ENCODE results near the gene LRP1B. TPM values are rescaled to one million over a fixed set of nuclear protein-coding genes. Genes with fewer than 3 reads are reported as not detected.
"Not testable (repeated sequence)": the region's sequence is repeated elsewhere in the genome, so short reads cannot be mapped to it uniquely, and the experiment has no call there.

The LRP1B gene
- total RNA-seq, 4 donors from 2014 or later, result 1.2 to 3.3 (median 2.6) TPM

DNA sequence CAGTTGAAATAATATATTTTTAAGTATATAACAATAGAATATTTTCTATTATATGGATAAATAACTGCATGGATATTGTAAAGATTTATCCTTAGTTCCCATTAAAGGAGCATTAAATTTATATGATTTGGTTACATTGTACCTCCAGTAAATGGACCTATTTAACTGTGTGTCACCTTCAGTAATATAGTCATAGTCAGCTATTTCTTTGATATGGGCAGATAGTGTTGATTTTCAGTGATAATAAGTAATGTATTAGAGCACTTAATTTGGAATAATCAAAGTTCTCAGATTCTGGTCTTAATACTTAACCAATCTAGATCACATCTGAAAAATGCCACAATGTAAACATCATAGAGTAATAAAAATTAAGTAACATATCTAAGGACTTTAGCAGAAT is 1823.3 kb downstream of the LRP1B start:
- Histone ChIP-seq H3K4me3 (no peak overlapping the region), H3K27me3 (no peaks in the 10 kb centered on the region), H3K27ac (no peak overlapping the region), H3K9me3 (no peaks in the 10 kb centered on the region), H3K36me3 (no peaks in the 10 kb centered on the region), H3K4me1 (no peaks in the 10 kb centered on the region)
- TF ChIP-seq, protein P1, sequence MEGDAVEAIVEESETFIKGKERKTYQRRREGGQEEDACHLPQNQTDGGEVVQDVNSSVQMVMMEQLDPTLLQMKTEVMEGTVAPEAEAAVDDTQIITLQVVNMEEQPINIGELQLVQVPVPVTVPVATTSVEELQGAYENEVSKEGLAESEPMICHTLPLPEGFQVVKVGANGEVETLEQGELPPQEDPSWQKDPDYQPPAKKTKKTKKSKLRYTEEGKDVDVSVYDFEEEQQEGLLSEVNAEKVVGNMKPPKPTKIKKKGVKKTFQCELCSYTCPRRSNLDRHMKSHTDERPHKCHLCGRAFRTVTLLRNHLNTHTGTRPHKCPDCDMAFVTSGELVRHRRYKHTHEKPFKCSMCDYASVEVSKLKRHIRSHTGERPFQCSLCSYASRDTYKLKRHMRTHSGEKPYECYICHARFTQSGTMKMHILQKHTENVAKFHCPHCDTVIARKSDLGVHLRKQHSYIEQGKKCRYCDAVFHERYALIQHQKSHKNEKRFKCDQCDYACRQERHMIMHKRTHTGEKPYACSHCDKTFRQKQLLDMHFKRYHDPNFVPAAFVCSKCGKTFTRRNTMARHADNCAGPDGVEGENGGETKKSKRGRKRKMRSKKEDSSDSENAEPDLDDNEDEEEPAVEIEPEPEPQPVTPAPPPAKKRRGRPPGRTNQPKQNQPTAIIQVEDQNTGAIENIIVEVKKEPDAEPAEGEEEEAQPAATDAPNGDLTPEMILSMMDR (IDR thresholded peaks at IDR 0.05), result no peak
- no peak for TF ChIP-seq EP300 (IDR thresholded peaks at IDR 0.05)
- no peak for TF ChIP-seq POLR2A (IDR thresholded peaks at IDR 0.05)
- no peak for DNase-seq (ENCODE audit: low spot score in 2 of 2)

DNA sequence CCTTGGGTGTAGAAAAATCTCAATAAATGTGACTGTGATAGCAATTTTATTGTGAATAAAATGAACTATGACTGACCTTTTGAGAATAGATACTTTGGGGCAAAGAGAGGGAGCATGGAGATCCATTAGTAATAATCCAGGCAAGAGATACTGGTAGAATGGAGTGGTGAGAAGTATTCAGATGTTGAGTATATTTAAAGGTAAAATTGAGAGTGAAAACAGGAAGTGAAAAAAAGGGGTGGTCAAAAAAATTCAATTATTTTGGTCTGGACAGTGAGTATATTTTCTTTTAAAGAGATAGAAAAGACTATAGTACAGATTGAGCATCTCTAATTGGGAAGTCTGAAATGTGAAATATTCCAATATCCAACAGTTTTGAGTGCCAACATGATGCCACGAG is 1835.0 kb downstream of the LRP1B start:
- Histone ChIP-seq H3K4me3 (no peak overlapping the region), H3K27ac (no peak overlapping the region), H3K4me1 (no peaks in the 10 kb centered on the region), H3K36me3 (no peaks in the 10 kb centered on the region), H3K27me3 (no peaks in the 10 kb centered on the region), H3K9me3 (no peaks in the 10 kb centered on the region)
- no peak for DNase-seq (ENCODE audit: low spot score in 2 of 2)
- 87 to 96% methylated on average over 1 of the region's 1 CpG for WGBS, 2 donors
- no peak for TF ChIP-seq EP300 (IDR thresholded peaks at IDR 0.05)
- TF ChIP-seq POLR2A (IDR thresholded peaks at IDR 0.05), result no peak
- TF ChIP-seq, protein P1 (IDR thresholded peaks at IDR 0.05), result no peak

DNA sequence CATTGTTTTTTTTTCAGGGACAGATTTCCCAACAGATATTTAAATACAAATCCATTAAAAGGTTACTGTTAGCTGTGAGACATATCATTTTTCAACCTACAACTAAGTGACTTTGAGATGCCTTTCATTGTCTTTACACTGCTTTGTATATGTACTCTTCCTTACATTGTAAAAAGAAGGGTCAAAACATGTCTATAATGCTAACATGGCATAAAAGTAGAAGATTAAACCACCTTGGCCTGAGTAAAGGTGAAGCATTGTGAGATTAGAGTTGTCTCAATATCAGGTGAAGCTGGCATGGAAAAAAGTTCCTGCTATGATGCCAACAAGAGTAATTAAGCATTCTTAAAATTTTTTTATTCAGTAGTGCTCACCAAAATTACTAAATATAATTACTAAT is 1842.1 kb downstream of the LRP1B start:
- TF ChIP-seq POLR2A (IDR thresholded peaks at IDR 0.05) (no peak), EP300 (IDR thresholded peaks at IDR 0.05) (no peak)
- TF ChIP-seq, protein P1 (IDR thresholded peaks at IDR 0.05), result no peak
- Histone ChIP-seq H3K27me3 (no peaks in the 10 kb centered on the region), H3K27ac (no peak overlapping the region), H3K36me3 (no peaks in the 10 kb centered on the region), H3K4me1 (no peaks in the 10 kb centered on the region), H3K9me3 (no peaks in the 10 kb centered on the region), H3K4me3 (no peak overlapping the region)
- DNase-seq (ENCODE audit: low spot score in 2 of 2), result no peak

DNA sequence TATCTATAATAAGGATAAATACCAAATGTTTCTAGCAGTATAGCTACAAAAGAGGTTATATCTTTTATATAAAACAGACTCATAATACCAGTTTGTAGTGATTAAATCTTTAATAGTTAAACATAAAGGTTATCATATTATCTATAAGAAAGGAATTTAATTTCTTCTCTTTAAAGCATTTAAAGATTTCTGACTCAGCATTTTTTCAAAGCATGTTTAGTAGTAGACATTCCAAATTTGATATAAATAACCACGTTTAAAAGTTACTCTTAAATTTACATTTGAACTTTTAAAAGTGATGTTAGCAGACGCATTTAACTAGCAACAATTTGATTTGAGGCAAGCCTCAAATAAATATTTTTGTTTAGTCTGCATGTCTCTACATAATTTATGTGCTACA is 1842.6 kb downstream of the LRP1B start:
- no peak overlapping the region for H3K4me3 ChIP-seq
- 62 to 67% methylated on average over 2 of the region's 2 CpGs for WGBS, 2 donors
- no peaks in the 10 kb centered on the region for H3K4me1 ChIP-seq
- H3K36me3 ChIP-seq, result no peaks in the 10 kb centered on the region
- H3K27me3 ChIP-seq, result no peaks in the 10 kb centered on the region
- H3K27ac ChIP-seq, result no peak overlapping the region
- DNase-seq (ENCODE audit: low spot score in 2 of 2), result no peak
- no peaks in the 10 kb centered on the region for H3K9me3 ChIP-seq
- TF ChIP-seq POLR2A (IDR thresholded peaks at IDR 0.05) (no peak), EP300 (IDR thresholded peaks at IDR 0.05) (no peak)
- TF ChIP-seq, protein P1 (IDR thresholded peaks at IDR 0.05), result no peak

DNA sequence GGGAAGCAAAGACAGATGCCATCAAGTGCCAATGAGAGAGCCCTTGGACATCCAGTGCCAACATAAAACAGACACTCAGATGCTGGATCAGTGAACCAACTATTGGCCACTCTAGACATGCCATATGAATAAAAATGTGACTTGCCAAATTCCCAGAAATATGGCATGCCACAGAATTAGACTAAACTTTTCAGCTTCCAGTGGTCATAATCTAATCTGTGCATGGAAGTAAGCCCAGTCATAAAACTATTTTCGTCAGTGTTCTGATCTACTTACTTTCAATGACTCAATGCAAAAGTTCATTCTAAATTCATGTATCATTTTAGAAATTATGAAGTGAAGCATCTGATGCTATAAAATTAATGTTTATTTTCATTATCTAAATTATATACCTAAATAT is 1844.4 kb downstream of the LRP1B start:
- H3K4me1 ChIP-seq, result no peaks in the 10 kb centered on the region
- DNase-seq (ENCODE audit: low spot score in 2 of 2), result no peak
- TF ChIP-seq POLR2A (IDR thresholded peaks at IDR 0.05), result no peak
- no peak for TF ChIP-seq EP300 (IDR thresholded peaks at IDR 0.05)
- TF ChIP-seq, protein P1 (IDR thresholded peaks at IDR 0.05), result no peak
- no peaks in the 10 kb centered on the region for H3K36me3 ChIP-seq
- H3K9me3 ChIP-seq, result no peaks in the 10 kb centered on the region
- 79 to 89% methylated on average over 1 of the region's 1 CpG for WGBS, 2 donors
- no peak overlapping the region for H3K27ac ChIP-seq
- H3K27me3 ChIP-seq, result no peaks in the 10 kb centered on the region
- H3K4me3 ChIP-seq, result no peak overlapping the region

DNA sequence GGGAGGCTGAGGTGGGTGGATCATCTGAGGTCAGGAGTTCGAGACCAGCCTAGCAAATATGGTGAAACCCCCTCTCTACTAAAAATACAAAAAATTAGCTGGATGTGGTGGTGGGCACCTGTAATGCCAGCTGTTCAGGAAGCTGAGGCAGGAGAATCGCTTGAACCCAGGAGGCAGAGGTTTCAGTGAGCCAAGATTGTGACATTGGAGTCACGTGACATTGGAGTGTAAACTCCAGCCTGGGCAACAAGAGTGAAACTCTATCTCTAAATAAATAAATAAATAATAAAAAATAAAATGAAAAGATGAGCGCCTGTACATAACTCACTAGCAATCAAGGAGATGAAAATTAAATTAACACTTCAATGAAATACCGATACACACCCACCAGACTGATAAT is 1853.5 kb downstream of the LRP1B start:
- not testable (repeated sequence) for H3K27me3 ChIP-seq; H3K27ac ChIP-seq; H3K4me3 ChIP-seq; H3K36me3 ChIP-seq; H3K9me3 ChIP-seq; DNase-seq (ENCODE audit: low spot score in 2 of 2); H3K4me1 ChIP-seq
- WGBS, 2 donors, result 53 to 64% methylated on average over 4 to 5 of the region's 5 CpGs

All from tibial nerve (tissue), 4 donors.